NCI-H82 treated with DMSO at 0.1 percent for 48 hours (cell line): ENCODE data around the gene FABP6.
"Not testable (repeated sequence)": the region's sequence is repeated elsewhere in the genome, so short reads cannot be mapped to it uniquely, and the experiment has no call there.

Experiments
- DNase-seq: peaks from one replicate; lab custom pipeline; 2025; ENCODE audit not compliant: unreplicated experiment; lab: John Stamatoyannopoulos, UW

FABP6 gene

DNA sequence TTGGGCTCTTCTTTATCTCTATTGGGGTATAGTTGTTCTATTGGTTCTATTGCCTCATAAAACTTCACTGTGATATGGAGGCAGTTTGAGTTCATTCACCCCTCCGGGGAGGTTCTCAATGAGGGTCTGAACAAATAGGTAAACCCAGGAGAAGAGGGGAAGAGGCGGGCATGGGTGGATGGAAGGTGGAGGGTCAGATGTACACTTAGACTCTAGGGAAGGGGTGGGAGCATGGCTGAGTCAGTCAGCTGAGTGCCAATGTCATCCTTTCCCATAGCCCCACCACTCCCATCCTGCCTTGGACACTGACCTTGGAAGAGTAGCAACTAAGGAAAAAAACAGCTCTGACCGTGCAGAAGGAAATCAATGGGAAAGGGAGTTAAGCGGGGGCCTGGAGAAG lies 9.9 kb upstream of the FABP6 start:
- no peak for DNase-seq

DNA sequence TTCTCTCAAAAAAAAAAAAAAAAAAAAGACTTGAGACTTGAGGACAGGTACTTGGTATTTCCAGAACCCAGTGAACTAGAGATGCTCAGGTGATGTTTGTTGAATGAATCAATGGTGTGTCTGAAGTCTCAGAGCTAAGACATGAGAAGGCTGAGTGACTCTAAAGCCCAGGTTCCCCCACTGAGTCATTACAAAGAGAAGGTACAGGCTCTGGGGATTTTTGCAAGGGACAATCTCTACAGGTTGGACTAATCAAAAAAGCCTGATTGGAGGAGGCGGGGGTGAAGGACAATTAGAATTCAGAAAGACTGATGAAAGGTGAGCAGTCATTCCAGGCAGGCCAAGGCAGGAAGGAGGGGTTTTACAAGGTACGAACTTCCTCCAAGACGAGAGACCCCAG lies 8.2 kb upstream of the FABP6 start:
- no peak for DNase-seq

DNA sequence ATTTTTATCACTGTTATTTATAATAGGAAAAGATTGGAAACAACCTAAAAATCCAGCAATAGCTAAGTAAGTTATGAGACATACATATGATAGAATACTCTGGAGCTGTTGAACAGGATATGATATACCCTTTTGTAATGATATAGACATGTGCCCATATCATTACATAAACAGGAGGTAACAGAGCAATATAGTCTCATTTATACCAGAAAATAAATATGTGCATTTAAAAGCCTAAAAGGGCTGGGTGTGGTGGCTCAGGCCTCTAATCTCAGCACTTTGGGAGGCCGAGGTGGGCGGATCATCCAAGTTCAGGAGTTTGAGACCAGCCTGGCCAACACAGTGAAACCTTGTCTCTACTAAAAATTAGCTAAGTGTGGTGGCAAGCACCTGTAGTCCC lies 2.3 kb upstream of the FABP6 start:
- DNase-seq = no peak

DNA sequence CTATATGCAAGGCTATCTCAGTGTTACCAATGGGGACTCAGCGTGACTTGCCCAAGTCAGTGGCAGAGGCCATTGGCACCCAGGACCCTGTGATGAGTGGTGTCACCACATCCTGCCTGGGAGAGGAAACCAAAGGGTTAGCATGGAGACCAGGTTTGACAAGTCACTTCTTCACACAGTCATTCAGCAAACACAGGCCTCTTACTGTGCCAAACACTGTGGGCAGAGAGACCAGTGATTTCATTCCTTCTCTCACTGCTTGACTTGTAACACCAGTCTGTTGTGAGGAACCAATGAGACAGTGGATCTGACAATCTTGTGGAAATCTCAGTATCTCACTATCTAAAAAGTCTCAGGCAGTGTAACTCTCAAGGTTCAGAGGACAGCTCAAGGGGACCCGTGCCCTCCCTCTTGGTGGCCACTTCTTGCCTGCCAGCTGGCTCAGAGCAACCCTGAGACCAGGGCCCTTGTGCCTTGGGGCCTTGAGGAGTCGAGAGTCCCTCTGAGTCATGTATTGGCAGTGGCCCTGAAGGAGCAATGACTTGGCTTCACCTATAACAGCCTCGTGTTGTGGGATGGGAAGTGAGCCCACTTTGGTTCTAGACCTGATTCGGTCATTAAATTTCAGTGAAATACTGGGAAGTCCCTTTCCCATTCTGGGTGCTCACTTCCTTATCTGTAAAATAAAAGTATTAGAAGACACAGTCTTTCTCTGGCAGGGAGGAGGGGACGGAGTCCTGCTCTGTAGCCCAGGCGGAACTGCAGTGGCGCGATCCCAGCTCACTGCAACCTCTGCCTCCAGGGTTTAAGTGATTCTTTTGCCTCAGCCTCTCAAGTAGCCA lies 1.6 kb downstream of the FABP6 start:
- DNase-seq = no peak

DNA sequence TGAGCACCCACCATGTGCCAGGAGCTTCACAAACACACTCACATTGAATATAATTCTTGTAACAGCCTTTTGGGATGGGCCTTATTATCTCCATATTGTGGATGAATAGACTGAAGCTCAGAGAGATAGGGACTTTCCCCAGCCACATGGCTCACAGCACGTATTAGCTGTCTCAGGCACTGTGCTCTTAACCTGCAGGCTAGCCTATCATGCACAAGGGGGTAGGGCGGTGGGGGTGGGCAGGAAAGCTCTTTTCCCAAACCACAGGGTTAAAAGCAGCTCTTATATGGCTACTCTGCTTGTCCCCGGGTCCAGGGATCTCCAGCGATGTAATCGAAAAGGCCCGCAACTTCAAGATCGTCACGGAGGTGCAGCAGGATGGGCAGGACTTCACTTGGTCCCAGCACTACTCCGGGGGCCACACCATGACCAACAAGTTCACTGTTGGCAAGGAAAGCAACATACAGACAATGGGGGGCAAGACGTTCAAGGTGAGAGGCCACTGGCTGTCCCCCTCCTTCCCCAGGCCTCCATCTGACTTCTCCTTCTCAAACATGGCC lies 2.6 kb downstream of the FABP6 start:
- no peak for DNase-seq

DNA sequence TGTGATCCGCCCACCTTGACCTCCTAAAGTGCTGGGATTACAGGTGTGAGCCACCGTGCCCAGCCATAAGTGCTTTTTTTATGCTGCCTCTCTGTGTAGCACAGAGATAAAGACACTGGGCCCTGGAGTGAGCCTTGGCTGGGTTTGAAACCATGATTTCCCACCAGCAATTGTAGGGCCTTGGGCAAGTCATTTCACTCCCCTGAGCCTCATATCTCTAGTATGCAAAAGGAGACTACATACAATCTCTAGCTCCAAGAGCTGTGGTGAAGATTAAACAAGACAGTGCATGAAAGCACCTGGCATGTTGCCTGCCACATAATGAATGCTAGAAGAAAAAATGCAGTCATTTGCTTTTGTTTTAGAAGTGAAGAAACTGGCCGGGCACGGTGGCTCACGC lies 3.9 kb downstream of the FABP6 start:
- no peak for DNase-seq

DNA sequence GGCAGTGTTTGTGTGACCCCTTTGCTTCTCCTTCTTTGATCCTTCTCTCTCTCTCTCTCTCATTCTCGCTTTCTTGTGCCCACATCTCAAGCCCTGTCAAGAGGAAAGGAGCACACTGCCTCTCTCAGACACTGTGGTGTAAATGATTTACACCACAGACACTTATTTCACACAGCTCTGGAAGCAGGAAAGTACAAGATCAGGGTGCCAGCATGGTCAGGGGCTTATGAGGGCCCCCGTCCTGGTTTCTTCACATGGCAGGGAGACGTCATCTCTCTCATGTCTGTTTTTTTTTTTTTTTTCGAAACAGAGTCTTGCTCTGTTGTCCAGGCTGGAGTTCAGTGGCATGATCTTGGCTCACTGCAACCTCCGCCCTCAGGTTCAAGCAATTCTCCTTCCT lies 6.4 kb downstream of the FABP6 start:
- DNase-seq = no peak

DNA sequence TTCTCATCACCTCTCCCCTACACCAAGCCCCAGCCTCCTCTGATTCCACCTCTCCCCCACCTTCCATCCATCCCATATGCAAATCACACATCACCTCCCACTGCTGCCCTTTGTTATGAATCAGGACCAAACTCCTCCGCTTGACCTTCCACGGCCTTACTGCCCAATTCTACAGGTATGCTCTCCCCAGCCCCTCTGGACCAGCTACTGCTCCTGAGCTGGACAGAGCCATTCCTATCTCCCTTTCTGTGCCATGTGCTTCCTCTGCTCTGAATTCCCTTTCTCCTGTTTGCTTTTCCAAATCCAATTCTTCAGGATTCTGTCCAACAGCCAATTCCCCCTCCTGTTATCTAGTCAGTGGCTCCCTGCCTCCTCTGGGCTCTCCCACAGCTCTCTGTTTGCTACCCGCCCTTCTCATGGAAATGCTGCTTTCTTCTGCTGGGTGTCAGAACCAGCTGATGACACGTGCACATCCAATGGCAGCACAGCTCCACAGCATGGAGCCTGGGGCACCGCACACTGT lies 8.3 kb downstream of the FABP6 start:
- no peak for DNase-seq

DNA sequence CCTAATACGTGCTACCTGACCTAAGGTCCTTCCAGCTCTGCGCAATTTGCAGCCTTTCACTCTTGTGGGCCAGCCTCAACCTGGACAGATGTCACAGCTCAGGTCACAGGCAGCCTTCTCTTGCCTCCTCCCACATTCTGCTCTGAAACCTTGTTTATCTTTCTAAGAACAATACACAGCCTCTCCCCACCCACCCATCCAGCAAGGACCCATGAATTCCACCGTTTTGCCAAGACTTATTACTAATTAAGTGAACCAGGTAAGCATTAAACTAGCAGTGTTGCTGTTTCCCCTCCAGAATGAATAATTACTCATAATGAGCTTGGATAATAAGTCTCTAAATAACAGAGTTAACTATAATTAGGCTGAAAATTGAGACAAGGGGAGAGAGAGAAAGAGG lies 11.0 kb downstream of the FABP6 start:
- DNase-seq = no peak

DNA sequence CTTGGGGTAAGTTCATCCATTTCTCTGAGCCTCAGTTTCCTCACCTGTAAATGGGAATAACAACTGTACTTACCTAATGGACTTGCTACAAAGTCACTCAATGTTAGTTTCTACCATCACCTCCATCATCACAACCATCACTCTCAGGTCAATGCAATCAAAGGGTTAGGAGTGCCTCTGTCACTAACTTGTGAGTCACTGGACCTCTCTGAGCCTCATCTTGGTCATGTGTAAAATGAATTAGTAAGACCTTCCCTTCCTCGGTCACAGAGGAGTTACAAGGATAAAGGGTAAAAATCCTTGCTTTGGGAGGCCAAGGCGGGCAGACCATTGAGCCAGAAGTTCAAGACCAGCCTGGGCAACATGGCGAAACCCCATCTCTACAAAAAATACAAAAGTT lies 12.8 kb downstream of the FABP6 start:
- DNase-seq = no peak

DNA sequence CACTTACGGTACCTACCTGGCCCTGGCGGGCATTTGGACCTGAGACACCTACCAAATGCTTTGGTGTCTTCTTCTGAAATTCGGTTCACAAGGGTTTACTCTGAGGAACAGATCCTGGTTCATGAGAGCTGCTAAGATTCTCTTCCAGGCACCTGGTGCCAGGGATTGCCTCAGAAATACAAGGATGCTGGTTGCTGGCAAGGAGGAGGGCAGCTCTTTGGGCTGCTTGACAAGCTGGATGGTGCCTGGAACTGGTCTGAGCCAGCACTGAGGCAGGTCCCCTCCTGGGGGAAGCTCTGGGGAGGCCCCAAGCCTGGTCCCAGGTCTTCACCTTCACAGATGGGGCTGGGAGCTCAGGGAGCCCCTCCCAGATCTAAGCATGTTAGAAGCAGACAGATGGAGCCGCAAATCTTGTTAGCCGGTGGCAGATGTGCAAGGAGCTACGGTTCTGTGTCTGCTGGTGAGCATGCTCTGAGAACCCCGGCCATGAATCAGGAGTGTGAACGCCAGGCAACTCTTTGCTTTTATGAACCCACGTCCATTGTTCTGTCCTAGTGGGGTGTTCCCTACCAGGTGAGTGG lies 16.3 kb downstream of the FABP6 start:
- peak; percentile 95 for DNase-seq

DNA sequence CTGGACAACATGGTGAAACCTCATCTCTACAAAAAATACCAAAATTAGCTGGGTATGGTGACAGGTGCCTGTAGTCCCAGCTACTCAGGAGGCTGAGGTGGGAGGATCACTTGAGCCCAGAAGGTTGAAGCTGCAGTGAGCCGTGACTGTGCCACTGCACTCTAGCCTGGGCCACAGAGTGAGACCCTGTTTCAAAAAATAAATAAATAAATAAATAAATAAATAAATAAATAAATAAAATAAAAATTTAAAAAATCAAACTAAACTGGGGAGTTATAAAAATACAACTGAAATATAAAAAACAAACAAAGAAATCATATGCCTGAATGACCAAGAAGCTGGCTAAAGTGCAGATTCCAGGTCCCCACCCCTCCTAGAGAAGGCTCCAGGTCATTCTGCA lies 20.3 kb downstream of the FABP6 start:
- DNase-seq = not testable (repeated sequence)

DNA sequence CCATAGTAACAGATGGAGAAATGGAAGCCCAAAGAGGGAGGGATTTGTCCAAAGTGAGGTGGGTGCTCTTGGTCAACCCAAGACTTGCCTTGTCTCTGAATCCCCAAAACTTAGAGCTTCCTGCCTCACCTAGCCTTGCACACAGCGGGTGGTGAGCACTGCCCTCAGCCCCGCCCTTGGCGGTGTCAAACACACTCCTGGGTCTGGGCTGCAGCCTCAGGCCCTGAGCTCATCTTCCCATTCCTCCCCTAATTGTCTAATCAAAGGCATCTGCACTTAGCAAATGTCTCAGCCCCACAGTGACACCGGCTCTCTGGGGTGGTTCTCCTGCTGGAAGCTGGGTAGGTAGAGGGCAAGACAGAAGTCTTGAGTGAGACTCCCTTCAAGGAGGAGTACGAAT lies 20.9 kb downstream of the FABP6 start:
- no peak for DNase-seq

DNA sequence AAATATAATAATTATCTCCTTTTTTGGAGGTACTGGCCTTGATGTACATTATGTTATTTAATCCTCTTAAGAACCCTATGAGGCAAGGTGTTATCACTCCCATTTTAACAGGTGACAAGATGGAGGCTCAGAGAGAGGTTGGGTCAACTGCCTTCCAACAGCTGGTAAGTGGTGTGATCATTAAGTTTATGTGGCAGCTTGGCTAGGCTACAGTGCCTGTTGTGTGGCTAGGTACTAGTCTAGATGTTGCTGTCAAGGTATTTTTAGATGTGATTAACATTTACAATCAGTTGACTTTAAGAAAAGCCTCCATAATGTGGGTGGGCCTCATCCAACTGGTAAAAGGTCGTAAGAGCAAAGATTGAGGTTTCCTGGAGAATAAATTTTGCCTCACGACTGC lies 21.5 kb downstream of the FABP6 start:
- no peak for DNase-seq

DNA sequence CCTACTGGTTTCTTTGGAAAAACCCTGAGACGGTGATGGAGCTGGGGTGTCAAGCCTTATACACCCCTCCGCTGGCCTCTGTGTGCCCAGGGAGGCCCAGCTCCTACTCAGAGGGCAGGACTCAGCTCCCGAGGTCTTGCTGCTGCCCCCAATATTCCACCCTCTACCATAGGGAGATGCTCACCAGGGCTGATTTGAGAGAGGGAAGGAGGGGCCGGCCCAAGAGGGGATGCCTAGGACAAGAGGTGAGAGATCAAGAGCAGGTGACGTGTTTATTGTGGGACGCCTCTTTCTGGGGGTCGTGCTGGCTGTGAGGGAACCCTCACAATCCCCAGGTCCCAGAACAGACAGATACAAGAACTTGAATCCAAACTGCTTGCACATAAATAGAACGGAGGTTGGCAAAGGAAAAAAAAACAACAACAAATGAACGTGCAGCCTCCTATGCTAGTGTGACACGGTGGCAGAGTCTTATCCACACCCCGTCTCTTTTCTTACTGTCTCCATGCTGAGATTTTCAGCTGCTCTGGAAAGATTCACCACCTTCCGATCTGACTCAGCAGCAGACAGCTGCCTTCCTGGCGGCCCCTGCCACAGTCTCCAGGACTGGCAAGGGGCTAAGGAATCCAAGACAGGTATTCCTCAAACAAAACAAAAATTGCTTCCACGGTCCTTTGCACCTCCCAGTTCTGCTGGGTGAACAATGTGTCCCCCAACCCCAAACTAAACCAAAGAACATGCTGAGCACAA lies 22.3 kb downstream of the FABP6 start:
- DNase-seq = no peak

DNA sequence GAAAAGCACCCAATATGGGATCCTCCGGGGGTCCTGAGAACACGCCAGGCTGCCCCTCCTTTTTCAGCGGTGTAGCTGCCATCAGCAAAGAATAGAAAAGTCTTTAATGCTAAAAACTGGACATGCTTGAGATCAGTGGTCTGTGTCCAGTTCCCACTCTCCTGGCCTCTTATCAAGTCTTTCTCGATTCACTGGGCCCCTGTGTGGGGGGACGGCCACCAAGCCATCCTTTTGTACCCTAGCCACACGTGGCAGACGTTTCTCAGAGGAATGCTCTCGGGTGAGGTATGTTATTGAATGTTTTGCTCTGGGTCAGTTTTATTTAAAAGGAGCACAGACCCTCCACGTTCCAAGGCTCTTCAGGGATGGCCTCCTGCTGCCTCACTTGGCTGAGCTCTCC lies 23.6 kb downstream of the FABP6 start:
- DNase-seq = no peak

DNA sequence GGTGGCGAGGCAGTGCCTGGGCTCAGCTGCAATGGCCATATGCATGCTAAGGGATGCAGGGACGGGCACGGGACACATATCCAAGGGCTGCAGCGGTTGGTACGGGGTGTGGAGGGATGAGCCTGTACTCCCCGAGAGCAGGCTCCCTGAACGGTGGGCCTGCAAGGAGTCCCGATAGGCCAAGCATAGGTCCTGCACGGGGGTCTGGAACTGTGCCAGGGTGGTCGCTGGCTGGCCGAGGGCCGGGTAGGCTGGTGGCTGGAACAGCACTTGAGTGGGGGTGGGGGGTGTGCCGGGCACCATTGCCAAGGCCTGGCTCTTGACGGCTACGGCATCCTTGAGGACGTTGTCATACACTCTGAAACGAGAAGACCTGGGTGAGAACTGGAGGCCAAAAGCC lies 24.1 kb downstream of the FABP6 start:
- no peak for DNase-seq

DNA sequence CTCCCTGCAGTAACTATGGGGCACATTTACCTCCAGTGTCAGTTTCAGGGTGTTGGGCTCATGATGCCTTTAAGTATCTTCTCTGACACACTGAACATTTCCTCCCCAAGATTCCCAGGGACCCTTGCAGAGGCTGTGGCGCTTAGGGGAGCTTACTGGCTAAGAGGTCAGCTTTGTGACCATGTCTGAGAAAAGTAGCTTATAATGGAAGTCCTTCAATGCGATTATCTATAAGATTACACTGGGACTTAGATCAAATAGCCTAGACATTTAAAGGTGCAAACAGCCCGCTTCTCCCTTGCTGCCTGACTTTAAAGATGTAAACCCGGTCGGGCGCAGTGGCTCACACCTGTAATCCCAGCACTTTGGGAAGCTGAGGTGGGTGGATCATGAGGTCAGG lies 25.4 kb downstream of the FABP6 start:
- DNase-seq = peak; percentile 85

DNA sequence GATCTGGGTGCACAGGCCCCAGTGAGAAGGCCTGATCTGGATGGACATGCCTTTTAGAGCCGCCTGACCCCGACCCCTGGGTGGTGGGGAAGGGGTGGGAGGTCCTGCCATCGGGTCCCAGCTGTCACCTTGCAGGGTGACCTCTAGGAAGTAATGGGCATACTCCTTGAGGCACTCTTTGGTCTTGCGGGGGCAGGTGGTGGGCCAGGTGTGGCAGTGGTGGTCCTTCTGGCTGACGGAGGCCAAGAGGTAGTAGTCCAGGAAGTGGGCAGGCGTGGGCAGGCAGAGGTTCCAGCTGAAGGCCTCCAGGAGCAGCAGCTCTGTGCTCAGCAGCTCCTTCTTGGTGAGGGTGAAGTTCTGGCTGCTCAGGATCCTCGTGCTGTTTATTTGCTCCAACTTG lies 30.0 kb downstream of the FABP6 start:
- no peak for DNase-seq

DNA sequence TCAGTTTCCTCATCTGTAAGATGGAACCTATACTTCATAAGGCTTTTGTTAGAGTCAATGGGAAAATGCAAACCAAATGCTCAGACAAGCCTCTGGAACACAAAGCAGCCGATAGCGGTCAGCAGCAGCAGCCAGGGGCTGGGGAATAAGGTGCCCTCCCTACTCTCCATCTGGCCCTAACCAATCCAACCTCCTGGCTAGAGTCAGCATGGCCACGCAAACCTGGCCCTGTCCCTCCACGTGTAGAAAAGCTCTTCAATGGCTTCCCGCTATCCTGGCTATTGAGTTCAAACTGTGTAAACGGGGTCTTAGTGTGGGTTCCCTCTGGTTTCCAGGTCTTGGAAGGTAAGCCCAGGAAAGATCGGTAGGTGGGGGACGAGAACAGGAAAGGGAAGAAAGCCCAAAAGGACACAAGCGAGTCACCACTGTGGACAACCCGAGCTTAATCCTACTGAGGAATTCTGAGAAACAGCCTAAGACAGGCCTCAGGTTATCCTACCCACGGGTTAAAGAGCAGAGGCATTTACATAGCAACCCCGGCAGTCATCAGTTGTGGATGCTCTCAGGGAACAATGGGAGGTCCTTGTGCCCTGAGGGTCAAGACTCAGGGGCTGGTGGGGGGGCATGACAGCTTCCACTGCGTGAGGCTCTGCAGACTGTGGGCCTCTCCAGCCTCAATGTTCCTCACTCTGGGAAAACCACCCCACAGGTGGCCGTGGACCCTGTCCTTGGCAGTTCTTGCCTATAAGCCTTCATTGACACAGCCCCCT lies 30.9 kb downstream of the FABP6 start:
- no peak for DNase-seq
